LNCaP clone FGC (cell line): ENCODE data around the gene FIGNL2.
"Not testable (repeated sequence)": the region's sequence is repeated elsewhere in the genome, so short reads cannot be mapped to it uniquely, and the experiment has no call there.

Source experiments
- DNase-seq: peaks from one replicate; pipeline ENCODE4 v3.0.0-alpha.2; 2011; ENCODE audit warnings: low read depth
- H3K4me3 ChIP-seq: 2 replicates; pipeline ENCODE4 v1.5.1; 2011; ENCODE audit warnings: mild to moderate bottlenecking, low read depth, low read length, control low read depth
- CTCF ChIP-seq: IDR thresholded peaks from 2 replicates; pipeline ENCODE4 v1.5.1; 2012; ENCODE audit warnings: mild to moderate bottlenecking; ENCODE audit not compliant: control insufficient read depth, insufficient read depth; ENCODE audit errors: extremely low read depth

Gene FIGNL2

GRCh38 chr12:51809193-51809592 is 39.3 kb downstream of the FIGNL2 start:
- DNase-seq = no peak
- no peak overlapping the region for H3K4me3 ChIP-seq
- TF ChIP-seq CTCF = no peak

DNA sequence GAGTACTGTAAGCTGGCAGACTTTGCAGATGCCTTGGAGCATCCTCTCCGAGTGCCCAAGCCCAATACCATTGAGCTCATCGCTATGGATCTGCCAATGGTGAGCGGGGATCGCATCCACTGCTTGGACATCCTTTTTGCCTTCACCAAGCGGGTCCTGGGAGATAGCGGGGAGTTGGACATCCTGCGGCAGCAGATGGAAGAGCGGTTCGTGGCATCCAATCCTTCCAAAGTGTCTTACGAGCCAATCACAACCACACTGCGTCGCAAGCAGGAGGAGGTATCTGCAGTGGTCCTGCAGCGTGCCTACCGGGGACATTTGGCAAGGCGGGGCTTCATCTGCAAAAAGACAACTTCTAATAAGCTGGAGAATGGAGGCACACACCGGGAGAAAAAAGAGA is 41.6 kb downstream of the FIGNL2 start:
- TF ChIP-seq CTCF = no peak
- no peak for DNase-seq
- no peak overlapping the region for H3K4me3 ChIP-seq

GRCh38 chr12:51801027-51801426 is 47.5 kb downstream of the FIGNL2 start:
- no peak for TF ChIP-seq CTCF
- H3K4me3 ChIP-seq = no peak overlapping the region
- DNase-seq = no peak

DNA sequence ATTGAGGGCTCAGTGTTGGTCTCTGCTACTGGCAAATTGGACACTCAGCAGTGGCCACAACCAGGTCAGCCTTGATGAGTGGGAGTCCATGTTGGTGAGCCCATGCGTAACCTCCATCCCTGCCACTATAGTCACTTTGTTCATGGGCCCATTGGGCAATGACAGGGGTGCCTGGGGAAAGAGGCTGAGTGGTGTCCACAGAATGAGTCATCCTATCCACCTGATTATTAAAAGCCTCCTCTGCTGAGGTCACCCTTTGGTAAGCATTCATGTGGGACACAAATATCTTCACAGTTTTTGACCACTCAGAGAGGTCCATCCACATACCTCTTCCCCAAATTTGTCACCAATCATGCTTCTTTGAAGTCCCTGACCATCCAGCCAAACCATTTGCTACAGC is 50.0 kb downstream of the FIGNL2 start:
- TF ChIP-seq CTCF = no peak
- no peak for DNase-seq
- no peak overlapping the region for H3K4me3 ChIP-seq

DNA sequence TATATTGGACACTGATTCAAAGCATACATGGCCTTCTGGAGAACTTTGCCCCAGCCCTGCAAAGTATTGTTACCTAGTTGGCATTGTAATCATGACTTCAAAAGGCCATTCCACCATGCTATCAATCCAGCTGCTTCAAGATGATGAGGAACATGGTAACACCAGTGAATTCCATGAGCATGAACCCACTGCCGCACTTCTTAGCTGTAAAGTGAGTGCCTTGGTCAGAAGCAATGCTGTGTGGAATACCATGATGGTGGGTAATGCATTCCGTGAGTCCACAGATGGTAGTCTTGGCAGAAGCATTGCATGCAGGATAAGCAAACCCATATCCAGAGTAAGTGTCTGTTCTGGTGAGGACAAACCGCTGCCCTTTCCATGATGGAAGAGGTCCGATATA is 50.5 kb downstream of the FIGNL2 start:
- not testable (repeated sequence) for DNase-seq, H3K4me3 ChIP-seq

DNA sequence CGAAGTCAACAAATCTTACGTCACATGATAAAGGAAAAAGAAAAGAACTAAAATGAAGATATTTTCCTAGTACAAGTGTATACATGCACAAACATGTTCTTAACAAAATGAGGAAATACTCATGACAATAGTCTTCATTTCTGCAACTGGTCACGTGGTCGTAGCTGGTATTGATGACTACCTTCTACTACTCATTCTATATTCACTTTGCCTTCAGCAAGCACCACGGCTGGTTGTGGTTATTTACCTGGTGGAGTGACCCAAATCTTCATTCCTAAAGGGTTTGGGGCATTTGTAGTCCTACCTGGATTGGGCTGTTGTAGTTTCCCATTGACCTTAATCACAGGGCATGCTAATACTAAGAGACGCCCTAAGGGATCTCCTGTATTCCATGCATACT is 51.2 kb downstream of the FIGNL2 start:
- DNase-seq = no peak
- TF ChIP-seq CTCF = no peak
- no peak overlapping the region for H3K4me3 ChIP-seq

- no peak for TF ChIP-seq CTCF
- H3K4me3 ChIP-seq = no peak overlapping the region
- no peak for DNase-seq
These were observed 55.3 kb downstream of the FIGNL2 start for GRCh38 chr12:51793201-51793600.

GRCh38 chr12:51792417-51792816 is 56.1 kb downstream of the FIGNL2 start:
- TF ChIP-seq CTCF = no peak
- H3K4me3 ChIP-seq = no peak overlapping the region
- DNase-seq = no peak
